Progenitor cell of endocrine pancreas (in vitro differentiated cells): ENCODE results near the gene MTRR. TPM values are rescaled to one million over a fixed set of nuclear protein-coding genes. Genes with fewer than 3 reads are reported as not detected.
A peak's percentile ranks its signal among the peaks of the same experiment; 100 is the strongest.

Experiments used
- DNase-seq: peaks from one replicate; pipeline ENCODE4 v3.0.0; 2021; ENCODE audit warnings: low spot score; ENCODE audit not compliant: unreplicated experiment
- H3K27ac Mint-ChIP-seq: 2 replicates; pipeline ENCODE4 v1.8.0; 2021; ENCODE audit warnings: mild to moderate bottlenecking, moderate library complexity, mixed read lengths
- H3K27me3 Mint-ChIP-seq: 2 replicates; pipeline ENCODE4 v1.8.0; 2021; ENCODE audit warnings: mixed read lengths
- H3K36me3 Mint-ChIP-seq: 2 replicates; pipeline ENCODE4 v1.8.0; 2022; ENCODE audit warnings: mixed read lengths; ENCODE audit not compliant: insufficient read depth
- H3K4me1 Mint-ChIP-seq: 2 replicates; pipeline ENCODE4 v1.8.0; 2021; ENCODE audit warnings: low read depth, mixed read lengths
- H3K4me3 Mint-ChIP-seq: 2 replicates; pipeline ENCODE4 v1.8.0; 2021; ENCODE audit warnings: low read depth, mild to moderate bottlenecking, moderate library complexity, mixed read lengths
- H3K9me3 Mint-ChIP-seq: 2 replicates; pipeline ENCODE4 v1.8.0; 2021; ENCODE audit warnings: low read depth, mixed read lengths
- total RNA-seq: library from RNA; stranded (reverse); gene quantifications from 2 replicates; pipeline ENCODE4 v1.2.1, GENCODE V29; 2021
- TF ChIP-seq, protein P1 (sequence below): fragments of 200-600 bp; sonication (generic); IDR thresholded peaks from one replicate; pipeline ENCODE4 v1.5.0; 2021; ENCODE audit warnings: antibody characterized with exemption, mild to moderate bottlenecking; ENCODE audit not compliant: unreplicated experiment

The MTRR gene
- total RNA-seq, 1 donor from 2014 or later, result 49.3 TPM

DNA sequence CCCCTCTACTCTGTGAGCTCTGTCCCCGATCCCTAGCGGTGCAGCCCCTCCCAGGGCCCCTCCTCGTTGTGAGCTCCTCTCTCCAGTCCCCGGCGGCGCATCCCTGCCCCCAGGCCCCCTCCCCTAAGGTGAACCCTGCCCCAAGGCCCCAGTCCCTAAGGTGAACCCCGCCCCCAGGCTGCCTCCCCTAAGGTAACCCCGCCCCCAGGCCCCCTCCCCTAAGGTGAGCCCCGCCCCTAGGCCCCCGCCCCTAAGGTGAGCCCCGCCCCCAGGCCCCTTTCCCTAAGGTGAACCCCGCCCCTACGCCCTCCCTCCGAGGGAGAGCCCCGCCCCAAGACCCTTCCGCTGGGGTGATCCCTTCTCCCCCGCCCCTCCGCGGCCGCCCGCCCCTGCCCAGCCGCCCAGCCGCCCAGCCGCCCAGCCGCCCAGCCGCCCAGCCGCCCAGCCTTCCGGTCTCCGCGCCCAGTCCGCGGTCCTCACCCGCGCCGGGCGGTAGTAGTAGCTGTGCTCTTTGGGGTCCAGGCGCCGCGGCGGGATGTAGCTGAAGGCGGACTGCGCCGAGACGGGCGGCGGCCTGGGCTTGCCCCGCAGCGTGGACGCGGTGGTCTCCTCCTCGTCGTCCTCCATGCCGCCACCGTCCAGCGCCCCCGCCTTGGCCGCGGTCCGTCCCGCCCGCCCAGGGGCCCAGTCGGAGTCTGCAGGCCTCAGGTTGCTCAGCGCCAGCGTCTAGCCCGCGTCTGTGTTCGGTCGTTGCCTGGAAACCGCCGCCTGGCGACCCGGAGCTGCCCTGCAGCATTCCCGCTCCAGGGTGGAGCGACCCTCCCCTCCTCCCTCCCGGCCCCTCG is 18.3 kb upstream of the MTRR start, which contains the start of gene CFAP90:
TSS of gene CFAP90 (minus strand) at position 739 of the 845 bp plus-strand sequence. CDS start at position 627, 112 bp downstream.
- Mint-ChIP-seq H3K9me3 (no peaks in the 10 kb centered on the region), H3K27me3 (peaks cover 11% of the 10 kb centered on the region), H3K4me1 (peaks cover 14% of the 10 kb centered on the region), H3K4me3 (peak within 1 kb of the TSS; percentile 88), H3K27ac (peak within 1 kb of the TSS; percentile 90), H3K36me3 (peaks cover 2% of the 10 kb centered on the region)
- peak; percentile 81 for DNase-seq
- TF ChIP-seq, protein P1, sequence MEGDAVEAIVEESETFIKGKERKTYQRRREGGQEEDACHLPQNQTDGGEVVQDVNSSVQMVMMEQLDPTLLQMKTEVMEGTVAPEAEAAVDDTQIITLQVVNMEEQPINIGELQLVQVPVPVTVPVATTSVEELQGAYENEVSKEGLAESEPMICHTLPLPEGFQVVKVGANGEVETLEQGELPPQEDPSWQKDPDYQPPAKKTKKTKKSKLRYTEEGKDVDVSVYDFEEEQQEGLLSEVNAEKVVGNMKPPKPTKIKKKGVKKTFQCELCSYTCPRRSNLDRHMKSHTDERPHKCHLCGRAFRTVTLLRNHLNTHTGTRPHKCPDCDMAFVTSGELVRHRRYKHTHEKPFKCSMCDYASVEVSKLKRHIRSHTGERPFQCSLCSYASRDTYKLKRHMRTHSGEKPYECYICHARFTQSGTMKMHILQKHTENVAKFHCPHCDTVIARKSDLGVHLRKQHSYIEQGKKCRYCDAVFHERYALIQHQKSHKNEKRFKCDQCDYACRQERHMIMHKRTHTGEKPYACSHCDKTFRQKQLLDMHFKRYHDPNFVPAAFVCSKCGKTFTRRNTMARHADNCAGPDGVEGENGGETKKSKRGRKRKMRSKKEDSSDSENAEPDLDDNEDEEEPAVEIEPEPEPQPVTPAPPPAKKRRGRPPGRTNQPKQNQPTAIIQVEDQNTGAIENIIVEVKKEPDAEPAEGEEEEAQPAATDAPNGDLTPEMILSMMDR, result peak; percentile 66

DNA sequence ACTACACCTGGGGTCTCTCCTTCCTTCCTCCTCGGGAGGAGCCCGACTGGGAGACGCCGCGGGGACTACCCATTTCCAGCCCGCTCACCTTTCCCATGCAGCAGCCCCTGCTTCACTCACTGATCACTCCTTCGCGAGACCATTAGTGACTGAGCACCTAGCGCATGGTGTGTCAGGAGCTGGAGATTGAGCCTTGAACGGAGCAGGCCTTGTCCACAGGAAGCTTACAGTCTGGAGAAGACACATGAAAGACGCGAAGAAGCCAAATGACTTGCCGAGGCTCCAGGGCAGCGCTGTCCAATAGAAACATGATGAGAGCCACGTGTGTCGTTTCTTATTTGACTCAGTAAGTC is 17.7 kb upstream of the MTRR start:
- TF ChIP-seq, protein P1, result no peak
- peaks cover 11% of the 10 kb centered on the region for H3K27me3 Mint-ChIP-seq
- H3K27ac Mint-ChIP-seq, result peak overlapping the region; percentile 90
- DNase-seq, result no peak
- peaks cover 2% of the 10 kb centered on the region for H3K36me3 Mint-ChIP-seq
- peaks cover 14% of the 10 kb centered on the region for H3K4me1 Mint-ChIP-seq
- H3K9me3 Mint-ChIP-seq, result no peaks in the 10 kb centered on the region
- peak overlapping the region; percentile 88 for H3K4me3 Mint-ChIP-seq

DNA sequence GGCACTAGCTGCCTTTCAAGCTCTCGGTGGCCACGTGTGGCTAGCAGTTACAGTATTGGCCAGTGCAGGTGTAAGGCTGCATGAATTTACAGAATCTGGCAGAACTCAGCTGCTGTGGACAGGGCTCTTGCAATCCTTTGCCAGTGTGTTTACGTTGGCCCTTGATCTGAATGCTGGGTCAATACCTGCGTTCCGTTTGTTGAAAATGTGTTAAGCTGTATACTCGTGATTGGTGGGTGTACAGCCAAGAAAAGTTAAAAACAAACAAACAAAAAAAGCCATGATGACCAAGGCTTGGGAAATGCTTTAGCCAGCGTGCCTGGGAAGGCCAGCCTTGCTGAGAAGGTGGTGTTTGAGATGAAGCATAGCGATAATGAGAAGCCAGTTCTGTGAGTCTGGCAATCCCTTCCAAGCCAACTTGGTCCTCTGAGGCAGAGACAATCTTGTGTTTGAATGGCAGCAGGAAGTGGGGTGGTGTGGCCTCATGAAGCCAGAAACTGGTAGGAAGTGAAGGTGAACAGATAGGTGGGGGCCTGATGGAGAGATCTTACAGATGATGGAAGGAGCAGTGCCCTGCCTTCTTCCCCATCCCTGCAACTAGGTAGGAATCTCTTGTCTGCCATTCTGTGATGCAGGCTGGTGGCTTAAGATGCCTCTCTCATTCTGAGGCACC is 17.2 kb upstream of the MTRR start:
- Mint-ChIP-seq H3K27ac (peak overlapping the region; percentile 90), H3K4me3 (peak overlapping the region; percentile 88), H3K36me3 (peaks cover 2% of the 10 kb centered on the region), H3K27me3 (peaks cover 11% of the 10 kb centered on the region), H3K9me3 (no peaks in the 10 kb centered on the region), H3K4me1 (peaks cover 14% of the 10 kb centered on the region)
- no peak for DNase-seq
- TF ChIP-seq, protein P1, result no peak

DNA sequence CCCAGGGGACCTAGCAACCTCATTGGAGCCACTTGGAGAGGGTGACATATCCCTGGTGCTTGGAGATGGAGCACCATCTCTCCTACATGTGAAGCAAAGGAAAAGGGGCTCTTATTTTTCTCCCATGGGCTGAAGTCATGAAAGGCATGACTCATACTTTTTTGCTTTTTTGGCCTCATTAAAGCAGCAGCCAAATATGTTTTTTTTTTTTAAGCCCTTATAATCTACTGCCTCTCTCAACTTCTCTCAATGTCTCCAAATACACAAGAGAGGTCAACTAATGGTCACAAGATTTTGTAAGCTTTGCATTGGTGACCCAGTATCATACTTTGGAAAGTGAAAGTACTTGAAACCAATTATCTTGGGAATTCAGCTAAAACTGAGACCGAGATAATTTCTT is 16.4 kb upstream of the MTRR start:
- TF ChIP-seq, protein P1, result no peak
- no peak for DNase-seq

DNA sequence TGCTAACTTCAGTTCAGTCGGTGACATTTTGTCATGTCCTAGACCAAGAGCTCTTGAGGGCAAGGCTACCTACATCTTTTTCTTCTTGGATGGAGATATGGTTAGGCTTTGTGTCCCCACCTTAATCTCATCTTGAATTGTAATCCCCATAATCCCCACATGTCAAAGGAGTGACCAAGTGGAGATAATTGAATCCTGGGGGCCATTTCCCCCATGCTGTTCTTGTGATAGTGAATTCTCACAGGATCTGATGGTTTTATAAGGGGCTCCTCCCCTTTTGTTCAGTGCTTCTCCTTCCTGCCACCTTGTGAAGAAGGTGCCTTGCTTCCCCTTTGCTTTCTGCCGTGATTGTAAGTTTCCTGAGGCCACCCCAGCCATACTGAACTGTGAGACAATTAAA is 16.0 kb upstream of the MTRR start:
- Mint-ChIP-seq H3K4me3 (peak overlapping the region; percentile 35), H3K36me3 (peaks cover 4% of the 10 kb centered on the region), H3K27ac (peak overlapping the region; percentile 71), H3K4me1 (peaks cover 14% of the 10 kb centered on the region), H3K9me3 (no peaks in the 10 kb centered on the region), H3K27me3 (peaks cover 8% of the 10 kb centered on the region)
- DNase-seq, result no peak
- TF ChIP-seq, protein P1, result no peak

More for the DNA sequence above, 16.4 kb upstream of the MTRR start:
- Mint-ChIP-seq H3K9me3 (no peaks in the 10 kb centered on the region), H3K27ac (no peak overlapping the region), H3K27me3 (peaks cover 8% of the 10 kb centered on the region), H3K4me1 (peaks cover 14% of the 10 kb centered on the region), H3K36me3 (peaks cover 3% of the 10 kb centered on the region), H3K4me3 (peak overlapping the region; percentile 88)
